Middle frontal gyrus (tissue), 1 donor: ENCODE measurements around the gene PIEZO1.

Experiments
- DNase-seq: peaks from one replicate; pipeline ENCODE4 v3.0.0-alpha.2; 2015; ENCODE audit warnings: low spot score; ENCODE audit errors: extremely low spot score

PIEZO1 gene

GRCh38 chr16:88720396-88720970 is 64.5 kb downstream of the PIEZO1 start:
- DNase-seq: no peak

- no peak for DNase-seq
Observed at GRCh38 chr16:88719933-88720296, 65.1 kb downstream of the PIEZO1 start.

GRCh38 chr16:88719267-88719932 is 65.6 kb downstream of the PIEZO1 start:
- DNase-seq: peak; percentile 78

GRCh38 chr16:88718178-88718577 is 66.8 kb downstream of the PIEZO1 start:
- no peak for DNase-seq

GRCh38 chr16:88716601-88717001 is 68.4 kb downstream of the PIEZO1 start:
- no peak for DNase-seq

GRCh38 chr16:88716201-88716600 is 68.8 kb downstream of the PIEZO1 start:
- DNase-seq: no peak

GRCh38 chr16:88715312-88716190 is 69.5 kb downstream of the PIEZO1 start:
- DNase-seq: no peak

GRCh38 chr16:88714420-88715302 is 70.4 kb downstream of the PIEZO1 start:
- DNase-seq: no peak

GRCh38 chr16:88713568-88714419 is 71.2 kb downstream of the PIEZO1 start:
- DNase-seq: no peak

- no peak for DNase-seq
Observed at GRCh38 chr16:88713054-88713453, 72.0 kb downstream of the PIEZO1 start.

- no peak for DNase-seq
Observed at GRCh38 chr16:88712362-88712979, 72.5 kb downstream of the PIEZO1 start.

GRCh38 chr16:88711750-88712340 is 73.2 kb downstream of the PIEZO1 start:
- DNase-seq: no peak

- no peak for DNase-seq
Observed at GRCh38 chr16:88710556-88710955, 74.5 kb downstream of the PIEZO1 start.

GRCh38 chr16:88706965-88707826 is 77.8 kb downstream of the PIEZO1 start:
- DNase-seq: no peak

GRCh38 chr16:88706229-88706964 is 78.6 kb downstream of the PIEZO1 start, which contains the start of the genes CTU2 and RNF166:
Gene CTU2 (plus strand): TSS chr16:88706503. CDS start chr16:88706531, 28 bp downstream.
Gene RNF166 (minus strand): TSS chr16:88706408. CDS start chr16:88706325, 83 bp downstream.
- peak; percentile 76 for DNase-seq

GRCh38 chr16:88705801-88706228 is 79.2 kb downstream of the PIEZO1 start:
- DNase-seq: no peak

GRCh38 chr16:88705076-88705684 is 79.8 kb downstream of the PIEZO1 start:
- DNase-seq: no peak
